ENCODE data around the gene NOSIP. TPM values are rescaled to one million over a fixed set of nuclear protein-coding genes. Genes with fewer than 3 reads are reported as not detected.

Gene NOSIP
- polyA plus RNA-seq, 1 of the 3 experiments (the other 2 are of a cell fraction) = 128 TPM

DNA sequence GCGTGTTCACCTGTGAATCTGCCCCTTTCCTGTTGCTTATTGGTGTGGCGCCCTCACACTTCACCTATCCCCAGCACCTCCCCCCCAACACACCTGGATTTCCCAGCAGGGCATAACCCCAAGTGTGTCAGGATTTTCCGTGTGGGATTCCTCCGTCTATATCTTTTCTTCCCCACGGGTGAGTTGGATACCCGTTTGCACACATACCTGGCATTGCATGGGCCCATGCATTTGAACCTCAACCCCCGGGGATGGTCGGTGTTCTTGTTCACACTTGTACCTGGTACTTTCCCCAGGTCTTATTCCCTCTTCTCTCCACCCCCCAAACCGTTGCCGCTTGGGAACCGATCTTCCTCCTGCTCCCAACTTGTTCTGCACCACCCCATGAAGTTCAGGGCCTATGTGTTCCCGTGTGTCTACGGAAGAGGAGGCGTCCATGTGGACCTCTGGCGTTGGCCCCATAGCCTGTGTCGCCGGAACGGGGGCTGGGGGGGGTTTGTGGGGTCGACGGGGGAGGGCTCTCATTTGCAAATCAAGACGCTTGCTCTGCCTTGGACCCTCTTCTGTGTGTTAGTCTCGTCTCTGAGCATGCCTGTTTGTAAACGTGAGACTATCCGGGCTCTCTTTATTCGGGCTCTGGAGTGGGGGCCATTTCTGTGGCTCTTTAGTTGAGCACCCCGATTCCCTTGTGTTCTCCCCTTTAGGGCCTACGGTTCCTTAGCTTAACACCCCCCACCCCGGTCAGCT lies 12.3 kb upstream of the NOSIP start:
- H2AFZ ChIP-seq (ENCODE audit: low read depth) = no peak overlapping the region
- POLR2A ChIA-PET = interaction anchor here (1.0 to 1.1 kb wide), 4 partner anchors 9 to 84 kb away, joined by 3 to 7 read pairs (median 4); partner anchors contain the start of gene PRMT1
- WGBS (ENCODE audit: low lambda C conversion rate) = 5% methylated on average over 26 of the region's 28 CpGs

More for the DNA sequence above, 12.3 kb upstream of the NOSIP start:
- no peaks in the 10 kb centered on the region for H3K9me2 ChIP-seq
- CTCF ChIA-PET = interaction anchor here (1.0 to 2.2 kb wide), 4 partner anchors 22 to 80 kb away, joined by 3 to 12 read pairs (median 3); no protein-coding TSS in a partner anchor
- peak overlapping the region; percentile 88 for H3K9ac ChIP-seq
- peaks cover 29% of the 10 kb centered on the region for H3F3A ChIP-seq (replicated peaks; ENCODE audit: insufficient read depth)
- H3K36me3 ChIP-seq (replicated peaks in 1 of 2; ENCODE audit: control insufficient read depth in 1 of 2, insufficient read depth in 2 of 2, low read length in 1 of 2) = peaks cover 12 to 34% of the 10 kb centered on the region in 2 experiments
- peak overlapping the region; percentile 75 to 95; a peak in 3 of 4 replicates for H3K27ac ChIP-seq (ENCODE audit: low read depth in 2 of 2, low read length in 1 of 2)
- H3K4me1 ChIP-seq (ENCODE audit: control insufficient read depth in 1 of 2, insufficient read depth in 2 of 2, low read depth in 1 of 2, low read length in 1 of 2) = peaks cover 0 to 12% of the 10 kb centered on the region in 2 experiments; a peak in 1 of 4 replicates
- H3K4me3 ChIP-seq (ENCODE audit: low read depth in 2 of 2, low read length in 1 of 2) = peak overlapping the region; percentile 79 to 90
- DNase-seq = no peak
- H3K79me2 ChIP-seq (ENCODE audit: insufficient read depth) = peaks cover 43% of the 10 kb centered on the region
- TF ChIP-seq REST (IDR thresholded peaks at IDR 0.05; ENCODE audit: low read depth, low read length) (no peak), FOSL2 (IDR thresholded peaks at IDR 0.05; ENCODE audit: borderline replicate concordance, low read depth) (no peak), USF2 (IDR thresholded peaks at IDR 0.05; ENCODE audit: borderline replicate concordance, low read depth, low read length) (no peak), RXRA (IDR thresholded peaks at IDR 0.05; ENCODE audit: borderline replicate concordance, low read depth) (no peak), EP300 (IDR thresholded peaks at IDR 0.05; ENCODE audit: borderline replicate concordance in 1 of 2, low read depth in 1 of 2, low read length in 1 of 2) (no peak), YY1 (IDR thresholded peaks at IDR 0.05; ENCODE audit: low read depth) (no peak), FOXJ3 (CRISPR knock-in tag; IDR thresholded peaks at IDR 0.05) (no peak), CHD2 (IDR thresholded peaks at IDR 0.05; ENCODE audit: low read length, partially characterized antibody) (no peak), RCOR1 (IDR thresholded peaks at IDR 0.05; ENCODE audit: low read length) (no peak), GABPA (IDR thresholded peaks at IDR 0.05; ENCODE audit: low read depth) (no peak), MEF2A (IDR thresholded peaks at IDR 0.05; ENCODE audit: borderline replicate concordance, low read depth) (no peak), NRF1 (IDR thresholded peaks at IDR 0.05; ENCODE audit: low read depth, low read length) (no peak), EZH2phosphoT487 (IDR thresholded peaks at IDR 0.05; ENCODE audit: borderline replicate concordance, low read depth) (no peak), POLR2AphosphoS5 (IDR thresholded peaks at IDR 0.05; ENCODE audit: low read depth, low read length) (no peak), CTCF (IDR thresholded peaks at IDR 0.05) (no peak), SMC3 (IDR thresholded peaks at IDR 0.05; ENCODE audit: low read depth, low read length) (no peak)
- TF ChIP-seq, protein P1, sequence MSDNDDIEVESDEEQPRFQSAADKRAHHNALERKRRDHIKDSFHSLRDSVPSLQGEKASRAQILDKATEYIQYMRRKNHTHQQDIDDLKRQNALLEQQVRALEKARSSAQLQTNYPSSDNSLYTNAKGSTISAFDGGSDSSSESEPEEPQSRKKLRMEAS (IDR thresholded peaks at IDR 0.05; ENCODE audit: low read depth) = no peak
- TF ChIP-seq, protein P2, sequence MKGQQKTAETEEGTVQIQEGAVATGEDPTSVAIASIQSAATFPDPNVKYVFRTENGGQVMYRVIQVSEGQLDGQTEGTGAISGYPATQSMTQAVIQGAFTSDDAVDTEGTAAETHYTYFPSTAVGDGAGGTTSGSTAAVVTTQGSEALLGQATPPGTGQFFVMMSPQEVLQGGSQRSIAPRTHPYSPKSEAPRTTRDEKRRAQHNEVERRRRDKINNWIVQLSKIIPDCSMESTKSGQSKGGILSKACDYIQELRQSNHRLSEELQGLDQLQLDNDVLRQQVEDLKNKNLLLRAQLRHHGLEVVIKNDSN (IDR thresholded peaks at IDR 0.05; ENCODE audit: borderline replicate concordance, low read depth) = no peak
- no peaks in the 10 kb centered on the region for H3K27me3 ChIP-seq (ENCODE audit: insufficient read depth)
- peak overlapping the region; percentile 98 for H3K4me2 ChIP-seq
- H3K9me3 ChIP-seq = no peaks in the 10 kb centered on the region
- H4K20me1 ChIP-seq (ENCODE audit: insufficient read depth) = peaks cover 29% of the 10 kb centered on the region
